KBM-7 (cell line): ENCODE results near the gene CLPSL1.

Source experiments
- DNase-seq: peaks from one replicate; pipeline ENCODE4 v3.0.0-alpha.2; 2015
- in situ Hi-C: fragments of 300-500 bp; cut with MboI; formaldehyde crosslinking; loops from 2 replicates; pipeline ENCODE4 v1.14.3; 2020; ENCODE audit warnings: low sequenced_read_pairs, low pct_unique_long_range_greater_than_20kb, mixed read lengths

Gene CLPSL1

GRCh38 chr6:35787266-35788218, 6.7 kb downstream of the CLPSL1 start:
- in situ Hi-C loops, result no loop called here

GRCh38 chr6:35788423-35788982, 7.7 kb downstream of the CLPSL1 start:
- in situ Hi-C loops, result no loop called here

More at GRCh38 chr6:35787266-35788218, 6.7 kb downstream of the CLPSL1 start:
- DNase-seq, result no peak

GRCh38 chr6:35790683-35791082, 9.9 kb downstream of the CLPSL1 start:
- DNase-seq, result no peak
- in situ Hi-C loops, result no loop called here

More at GRCh38 chr6:35788423-35788982, 7.7 kb downstream of the CLPSL1 start:
- DNase-seq, result no peak

GRCh38 chr6:35794536-35795452, 14.0 kb downstream of the CLPSL1 start:
- in situ Hi-C loops, result no loop called here
- DNase-seq, result no peak

- no peak for DNase-seq
- in situ Hi-C loops, result no loop called here
Measured at GRCh38 chr6:35795453-35796071, 14.7 kb downstream of the CLPSL1 start.

GRCh38 chr6:35796236-35796635, 15.4 kb downstream of the CLPSL1 start:
- DNase-seq, result no peak
- in situ Hi-C loops, result no loop called here

GRCh38 chr6:35797837-35798526, 17.2 kb downstream of the CLPSL1 start:
- in situ Hi-C loops, result no loop called here
- no peak for DNase-seq

GRCh38 chr6:35798706-35799105, 17.9 kb downstream of the CLPSL1 start:
- in situ Hi-C loops, result no loop called here

GRCh38 chr6:35801148-35801547, 20.3 kb downstream of the CLPSL1 start:
- DNase-seq, result no peak

More at GRCh38 chr6:35798706-35799105, 17.9 kb downstream of the CLPSL1 start:
- DNase-seq, result no peak

GRCh38 chr6:35804996-35805736, 24.3 kb downstream of the CLPSL1 start, which contains the start of gene LHFPL5:
Gene LHFPL5 (plus strand): TSS chr6:35805352. CDS start chr6:35805671, 319 bp downstream.
- in situ Hi-C loops, result no loop called here
- DNase-seq, result peak; percentile 64

More at GRCh38 chr6:35801148-35801547, 20.3 kb downstream of the CLPSL1 start:
- in situ Hi-C loops, result no loop called here

GRCh38 chr6:35808688-35809087, 27.9 kb downstream of the CLPSL1 start:
- no peak for DNase-seq

GRCh38 chr6:35809809-35810208, 29.0 kb downstream of the CLPSL1 start:
- no peak for DNase-seq
- in situ Hi-C loops, result no loop called here

More at GRCh38 chr6:35808688-35809087, 27.9 kb downstream of the CLPSL1 start:
- in situ Hi-C loops, result no loop called here

- DNase-seq, result no peak
- in situ Hi-C loops, result no loop called here
Measured at GRCh38 chr6:35810971-35811698, 30.3 kb downstream of the CLPSL1 start.

GRCh38 chr6:35811699-35811995, 30.8 kb downstream of the CLPSL1 start:
- DNase-seq, result no peak
- in situ Hi-C loops, result no loop called here

GRCh38 chr6:35817515-35817914, 36.7 kb downstream of the CLPSL1 start:
- no peak for DNase-seq
- in situ Hi-C loops, result no loop called here

- in situ Hi-C loops, result no loop called here
- no peak for DNase-seq
Measured at GRCh38 chr6:35823601-35824000, 42.8 kb downstream of the CLPSL1 start.

- DNase-seq, result no peak
- in situ Hi-C loops, result no loop called here
Measured at GRCh38 chr6:35824552-35825192, 43.9 kb downstream of the CLPSL1 start.
